Thyroid gland (tissue), 4 donors: ENCODE data around the gene ADRA2B.

Source experiments
- CTCF ChIP-seq, 6 experiments: fragments of 200-600 bp in 3 of 6; fragments of 450-650 bp in 3 of 6; sonication (generic) in 3 of 6; IDR thresholded peaks; one replicate each; pipeline ENCODE4 v1.5.1; 2016 to 2019; ENCODE audit warnings: antibody characterized with exemption in 6 of 6, mild to moderate bottlenecking in 2 of 6, inconsistent platforms in 1 of 6, moderate library complexity in 1 of 6
- POLR2A ChIP-seq, 2 donors: fragments of 450-650 bp; IDR thresholded peaks; one replicate each; pipeline ENCODE4 v1.6.1; 2017; ENCODE audit warnings: antibody characterized with exemption in 2 of 2, mild to moderate bottlenecking in 2 of 2, moderate library complexity in 1 of 2

GRCh38 chr2:96087130-96087529, 29.2 kb downstream of the ADRA2B start:
- TF ChIP-seq CTCF (IDR thresholded peaks at IDR 0.05): no peak
- no peak for TF ChIP-seq POLR2A (IDR thresholded peaks at IDR 0.05)
